Stimulated activated CD8-positive, alpha-beta memory T cell treated with anti-CD3 and anti-CD28 coated beads, Interleukin-2, amount 100 ng/mL, for 48 hours (primary cell): ENCODE data around the gene PRDM16.

ENCODE experiments used
- DNase-seq, 2 donors: peaks; one replicate each; pipeline ENCODE4 v3.0.0-alpha.2; 2020; ENCODE audit warnings: low read depth in 2 of 2

PRDM16 gene

GRCh38 chr1:3183411-3183810, 114.4 kb downstream of the PRDM16 start:
- no peak for DNase-seq

- DNase-seq = no peak
These were observed 114.8 kb downstream of the PRDM16 start for GRCh38 chr1:3183813-3184212.

DNA sequence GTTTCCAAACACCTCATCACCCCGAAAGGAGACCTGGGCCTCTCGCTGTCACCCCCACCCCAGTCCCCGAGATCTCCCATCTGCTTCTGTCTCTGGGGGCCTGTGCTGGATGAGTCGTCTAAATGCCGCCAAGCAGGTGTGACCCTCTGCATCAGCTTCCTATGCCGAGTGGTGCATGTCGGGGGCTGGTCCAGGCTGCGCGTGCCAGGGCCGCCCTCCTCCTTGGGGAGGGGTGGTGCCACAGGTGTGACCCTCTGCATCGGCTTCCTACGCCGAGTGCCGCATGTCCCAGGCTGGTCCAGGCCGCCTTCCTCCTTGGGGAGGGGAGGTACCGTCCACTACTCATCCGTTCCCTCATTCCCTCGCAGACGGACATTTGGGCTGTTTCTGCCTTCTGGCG, 115.7 kb downstream of the PRDM16 start:
- DNase-seq = no peak

- no peak for DNase-seq
These were observed 117.0 kb downstream of the PRDM16 start for GRCh38 chr1:3185896-3186525.

- DNase-seq = no peak
These were observed 117.5 kb downstream of the PRDM16 start for GRCh38 chr1:3186526-3186921.

GRCh38 chr1:3187415-3188149, 118.6 kb downstream of the PRDM16 start:
- no peak for DNase-seq

- no peak for DNase-seq
These were observed 119.4 kb downstream of the PRDM16 start for GRCh38 chr1:3188150-3188971.

DNA sequence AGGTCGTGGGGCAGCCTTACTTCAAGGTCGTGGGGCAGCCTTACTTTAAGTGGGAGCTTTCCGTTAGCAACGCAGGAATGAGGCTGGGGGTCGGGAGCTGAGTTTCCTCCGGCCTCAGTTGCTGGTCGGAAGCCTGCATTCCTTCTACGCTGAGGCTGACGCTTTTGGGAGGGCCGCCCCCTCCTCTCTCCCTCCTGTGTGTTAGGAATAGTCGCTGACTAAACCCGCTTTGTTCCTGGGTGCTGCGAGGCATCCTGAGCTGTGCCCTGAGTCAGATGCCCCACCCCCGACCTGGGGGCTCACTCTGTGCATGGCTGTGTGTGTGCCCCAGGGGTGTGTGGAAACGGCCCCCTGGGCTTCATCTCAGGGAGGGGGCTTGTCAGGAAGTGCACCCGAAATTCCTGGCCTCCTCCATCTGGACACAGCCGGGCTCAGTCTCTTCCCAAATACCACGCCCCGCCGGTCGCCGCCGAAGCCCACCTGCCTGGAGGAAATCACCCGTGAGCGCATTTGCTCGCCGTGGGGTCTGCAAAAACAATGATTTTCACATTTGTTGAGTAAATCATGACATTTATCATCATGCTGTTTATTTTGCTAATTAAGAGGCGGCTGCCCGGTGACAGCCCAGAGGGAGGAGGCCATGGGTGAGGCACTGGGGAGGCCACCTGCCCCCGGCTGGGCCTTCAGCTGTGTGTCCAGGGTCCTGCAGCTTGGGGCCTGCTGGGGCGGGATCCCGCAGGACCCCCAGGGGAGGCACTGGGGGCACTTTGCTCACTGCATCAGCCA, 121.4 kb downstream of the PRDM16 start:
- no peak for DNase-seq

DNA sequence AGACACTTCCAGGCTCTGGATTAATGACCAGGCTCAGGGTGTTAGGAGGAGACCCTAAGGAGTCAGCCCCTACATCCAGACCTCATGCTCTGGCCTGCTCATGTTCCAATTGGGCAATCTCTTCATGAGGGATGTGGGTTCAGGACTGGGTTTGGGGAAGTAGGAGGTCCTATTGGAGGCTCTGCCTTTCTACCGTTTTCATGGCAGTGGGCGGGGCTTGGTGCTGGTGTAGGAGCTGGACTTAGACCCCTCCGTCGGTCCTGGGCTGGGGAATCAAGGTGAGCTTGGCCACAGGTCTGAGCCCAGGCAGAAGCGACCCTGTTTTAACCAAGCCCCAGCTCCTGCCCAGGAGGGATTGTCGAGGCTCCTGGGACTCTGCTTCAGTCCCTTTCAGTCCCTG, 123.4 kb downstream of the PRDM16 start:
- no peak for DNase-seq

- no peak for DNase-seq
These were observed 123.8 kb downstream of the PRDM16 start for GRCh38 chr1:3192825-3193224.

GRCh38 chr1:3193811-3194210, 124.8 kb downstream of the PRDM16 start:
- no peak for DNase-seq

- no peak for DNase-seq
These were observed 125.9 kb downstream of the PRDM16 start for GRCh38 chr1:3194760-3195479.

DNA sequence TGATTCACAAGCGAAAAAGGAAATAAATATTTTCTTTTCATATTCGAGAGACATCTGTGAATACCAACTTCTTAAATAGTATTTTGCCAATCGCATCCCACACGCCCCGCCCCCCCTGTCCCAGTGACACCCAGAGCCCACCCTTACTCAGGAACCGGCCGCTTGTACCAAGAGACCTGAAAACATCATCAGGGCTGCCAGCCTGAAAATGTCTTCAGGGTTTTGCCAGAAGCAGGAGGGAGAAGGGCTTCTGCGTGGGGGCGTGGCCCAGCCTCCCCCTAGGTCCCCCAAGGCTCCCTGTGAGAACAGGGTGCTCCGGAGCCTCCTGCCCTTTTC, 126.4 kb downstream of the PRDM16 start:
- DNase-seq = no peak

DNA sequence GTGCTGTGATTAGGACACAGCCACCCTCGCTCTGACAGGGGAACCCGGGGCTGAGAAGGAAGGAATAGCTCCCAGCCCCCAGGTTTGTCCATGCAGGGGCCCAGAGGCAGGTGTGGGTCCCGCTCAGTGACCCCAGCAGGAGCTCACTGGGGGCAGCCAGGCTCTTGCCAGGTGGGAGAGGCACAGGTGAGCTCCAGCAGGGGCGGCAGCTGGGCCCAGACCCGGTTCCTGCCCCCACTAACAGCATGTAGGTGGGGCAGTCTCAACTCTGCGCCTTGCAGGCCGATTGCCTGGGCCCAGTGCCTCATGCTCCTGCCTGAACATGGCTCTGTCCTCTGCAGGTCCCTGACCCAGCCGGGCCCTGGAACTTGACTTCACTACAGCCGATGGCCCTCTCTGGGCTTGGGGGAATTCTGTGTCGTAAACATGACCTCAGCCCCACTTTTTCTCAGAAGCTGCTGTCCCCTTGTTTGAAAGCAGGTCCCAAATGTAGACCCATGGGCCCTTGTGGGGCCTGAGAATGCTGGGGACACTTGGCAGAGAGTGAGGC, 127.0 kb downstream of the PRDM16 start:
- DNase-seq = no peak

- no peak for DNase-seq
These were observed 127.7 kb downstream of the PRDM16 start for GRCh38 chr1:3196577-3197245.

- DNase-seq = no peak
These were observed 128.8 kb downstream of the PRDM16 start for GRCh38 chr1:3197781-3198316.

DNA sequence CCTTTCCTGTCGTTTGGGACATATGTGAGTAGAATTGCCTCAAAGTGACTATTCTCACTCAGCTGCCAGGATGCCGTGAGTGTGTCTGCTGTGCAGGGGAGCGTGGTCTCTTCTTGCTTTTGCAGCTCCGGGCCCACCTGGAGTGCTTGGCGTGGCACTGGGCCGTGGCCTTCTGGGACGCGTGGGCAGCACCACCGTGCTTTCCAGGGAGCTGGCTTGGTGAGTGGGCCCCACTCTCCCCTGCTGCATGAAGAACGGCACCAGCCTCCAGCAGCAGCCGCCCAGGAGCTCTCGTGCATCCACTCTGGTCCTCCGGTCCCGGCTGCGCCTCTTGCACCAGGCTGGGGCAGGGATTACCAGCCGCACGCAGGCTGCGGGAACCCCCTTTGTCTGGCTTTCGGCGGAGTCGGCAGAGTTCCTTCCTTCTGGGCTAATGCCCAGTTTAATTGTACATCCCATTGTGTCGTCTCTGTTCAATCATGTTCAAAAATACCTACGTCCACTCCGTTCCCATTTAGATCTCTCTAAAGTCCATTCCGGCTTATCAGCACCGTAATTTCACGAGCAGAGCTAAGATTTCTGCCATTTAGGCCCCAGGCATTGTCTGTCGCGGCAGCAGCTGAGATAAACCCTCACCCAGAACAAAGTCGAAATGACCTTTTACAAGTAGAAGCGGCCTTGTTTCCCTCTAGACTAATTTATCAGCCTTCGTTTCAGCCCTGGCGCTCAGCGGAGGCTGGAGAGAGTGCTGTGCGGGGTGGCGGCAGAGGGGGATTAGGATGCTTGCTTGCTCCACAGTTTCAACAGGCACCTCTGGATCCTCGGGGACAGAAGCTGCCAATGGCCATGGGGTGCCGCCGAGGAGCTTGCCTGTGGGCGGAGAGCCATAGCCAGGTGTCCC, 129.6 kb downstream of the PRDM16 start:
- no peak for DNase-seq

DNA sequence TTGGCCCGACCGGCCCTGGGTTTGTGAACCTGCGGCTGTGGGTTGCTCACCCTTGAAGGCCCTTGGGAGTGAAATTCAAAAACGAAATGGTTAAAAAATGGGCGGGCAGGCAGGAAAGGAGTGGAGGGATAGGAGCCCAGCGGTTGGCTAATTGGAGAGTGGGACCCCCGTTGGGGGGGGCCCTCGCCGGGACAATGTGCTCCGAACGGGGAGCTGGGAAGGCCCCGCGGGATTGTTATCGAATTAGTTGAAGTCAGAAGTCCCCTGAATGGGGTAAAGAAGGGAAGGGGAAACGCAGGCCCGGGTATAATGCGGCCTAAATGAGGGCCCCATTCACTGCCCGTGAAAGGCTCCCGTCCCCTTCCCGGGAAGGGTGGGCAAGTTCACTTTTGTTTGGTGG, 135.7 kb downstream of the PRDM16 start:
- no peak for DNase-seq

DNA sequence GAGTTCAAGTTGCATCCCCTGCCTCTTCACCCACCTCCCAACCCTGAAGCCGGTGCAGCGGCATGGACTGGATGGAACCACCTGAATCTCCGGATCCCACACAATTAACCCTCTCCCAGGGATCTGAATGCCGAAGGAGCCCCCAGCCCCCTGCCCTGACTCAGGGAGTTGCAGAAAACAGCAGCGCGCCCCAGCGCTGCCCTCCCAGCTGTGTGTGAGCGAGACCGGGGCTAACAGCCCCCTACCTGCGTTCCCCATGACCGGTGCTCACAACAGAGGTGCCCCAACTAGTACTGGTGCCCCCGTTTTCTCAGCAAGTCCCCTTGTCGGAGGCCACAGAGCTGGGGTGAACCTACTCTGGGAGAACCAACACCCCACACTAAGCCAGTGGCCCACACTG, 136.8 kb downstream of the PRDM16 start:
- no peak for DNase-seq
